HG02840 (cell line): Measurements from ENCODE around the gene SIM1.
A peak's percentile ranks its signal among the peaks of the same experiment; 100 is the strongest.

ENCODE experiments used
- ATAC-seq: cut with Tn5 transposase; IDR thresholded peaks from one replicate; pipeline ENCODE4 v1.9.1; 2021; ENCODE audit warnings: mild to moderate bottlenecking, moderate library complexity, moderate number of reproducible peaks; ENCODE audit not compliant: unreplicated experiment, low FRiP score

Gene SIM1, protein sequence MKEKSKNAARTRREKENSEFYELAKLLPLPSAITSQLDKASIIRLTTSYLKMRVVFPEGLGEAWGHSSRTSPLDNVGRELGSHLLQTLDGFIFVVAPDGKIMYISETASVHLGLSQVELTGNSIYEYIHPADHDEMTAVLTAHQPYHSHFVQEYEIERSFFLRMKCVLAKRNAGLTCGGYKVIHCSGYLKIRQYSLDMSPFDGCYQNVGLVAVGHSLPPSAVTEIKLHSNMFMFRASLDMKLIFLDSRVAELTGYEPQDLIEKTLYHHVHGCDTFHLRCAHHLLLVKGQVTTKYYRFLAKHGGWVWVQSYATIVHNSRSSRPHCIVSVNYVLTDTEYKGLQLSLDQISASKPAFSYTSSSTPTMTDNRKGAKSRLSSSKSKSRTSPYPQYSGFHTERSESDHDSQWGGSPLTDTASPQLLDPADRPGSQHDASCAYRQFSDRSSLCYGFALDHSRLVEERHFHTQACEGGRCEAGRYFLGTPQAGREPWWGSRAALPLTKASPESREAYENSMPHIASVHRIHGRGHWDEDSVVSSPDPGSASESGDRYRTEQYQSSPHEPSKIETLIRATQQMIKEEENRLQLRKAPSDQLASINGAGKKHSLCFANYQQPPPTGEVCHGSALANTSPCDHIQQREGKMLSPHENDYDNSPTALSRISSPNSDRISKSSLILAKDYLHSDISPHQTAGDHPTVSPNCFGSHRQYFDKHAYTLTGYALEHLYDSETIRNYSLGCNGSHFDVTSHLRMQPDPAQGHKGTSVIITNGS

DNA sequence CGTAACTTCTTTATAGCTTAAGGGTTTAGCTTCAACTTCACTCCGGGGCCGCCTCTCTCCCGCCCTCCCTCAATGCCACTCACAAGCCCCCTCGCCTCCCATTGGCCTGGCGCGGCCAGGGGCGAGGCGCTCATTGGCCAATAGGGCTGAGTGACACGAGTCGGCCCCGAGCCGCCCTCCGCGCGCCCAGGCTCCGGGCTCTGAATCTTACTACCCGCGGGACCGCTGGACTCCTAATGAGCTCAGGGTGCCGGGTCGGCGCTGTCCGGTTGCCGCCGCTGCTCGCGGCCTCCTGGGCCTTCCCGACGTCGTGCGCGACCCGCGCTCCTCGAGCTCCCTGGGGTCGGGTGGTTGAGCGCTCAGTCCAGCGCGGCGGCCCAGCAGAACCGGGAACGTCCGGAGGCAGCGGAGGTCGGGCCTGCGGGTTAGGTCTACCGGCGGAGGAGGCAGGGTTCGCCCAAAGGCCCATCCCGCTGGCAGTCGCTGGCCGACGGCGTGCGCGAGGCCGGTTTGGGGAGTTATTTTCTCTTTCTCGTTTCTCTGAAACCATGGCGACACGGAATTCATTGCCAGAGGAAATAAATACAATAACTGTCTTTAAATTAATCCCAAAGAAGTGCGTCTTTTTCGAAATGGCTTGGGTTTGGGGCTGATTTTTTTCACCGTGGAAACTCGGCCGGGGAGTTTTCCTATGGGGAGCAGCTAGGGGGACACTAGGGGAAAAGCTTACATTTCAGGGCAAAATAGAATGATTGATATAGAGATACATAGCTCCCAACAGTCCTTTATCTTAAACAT is at the start of gene SIM1:
Gene SIM1, minus strand, starts transcription at position 19 of the 798 bp plus-strand sequence. CDS start 1,453 bp downstream, outside the sequence.
- no peak for ATAC-seq

GRCh38 chr6:100512203-100512862 is 47.6 kb upstream of the SIM1 start:
- no peak for ATAC-seq

GRCh38 chr6:100509101-100509500 is 44.4 kb upstream of the SIM1 start:
- no peak for ATAC-seq

GRCh38 chr6:100506651-100507050 is 41.9 kb upstream of the SIM1 start:
- ATAC-seq = no peak

DNA sequence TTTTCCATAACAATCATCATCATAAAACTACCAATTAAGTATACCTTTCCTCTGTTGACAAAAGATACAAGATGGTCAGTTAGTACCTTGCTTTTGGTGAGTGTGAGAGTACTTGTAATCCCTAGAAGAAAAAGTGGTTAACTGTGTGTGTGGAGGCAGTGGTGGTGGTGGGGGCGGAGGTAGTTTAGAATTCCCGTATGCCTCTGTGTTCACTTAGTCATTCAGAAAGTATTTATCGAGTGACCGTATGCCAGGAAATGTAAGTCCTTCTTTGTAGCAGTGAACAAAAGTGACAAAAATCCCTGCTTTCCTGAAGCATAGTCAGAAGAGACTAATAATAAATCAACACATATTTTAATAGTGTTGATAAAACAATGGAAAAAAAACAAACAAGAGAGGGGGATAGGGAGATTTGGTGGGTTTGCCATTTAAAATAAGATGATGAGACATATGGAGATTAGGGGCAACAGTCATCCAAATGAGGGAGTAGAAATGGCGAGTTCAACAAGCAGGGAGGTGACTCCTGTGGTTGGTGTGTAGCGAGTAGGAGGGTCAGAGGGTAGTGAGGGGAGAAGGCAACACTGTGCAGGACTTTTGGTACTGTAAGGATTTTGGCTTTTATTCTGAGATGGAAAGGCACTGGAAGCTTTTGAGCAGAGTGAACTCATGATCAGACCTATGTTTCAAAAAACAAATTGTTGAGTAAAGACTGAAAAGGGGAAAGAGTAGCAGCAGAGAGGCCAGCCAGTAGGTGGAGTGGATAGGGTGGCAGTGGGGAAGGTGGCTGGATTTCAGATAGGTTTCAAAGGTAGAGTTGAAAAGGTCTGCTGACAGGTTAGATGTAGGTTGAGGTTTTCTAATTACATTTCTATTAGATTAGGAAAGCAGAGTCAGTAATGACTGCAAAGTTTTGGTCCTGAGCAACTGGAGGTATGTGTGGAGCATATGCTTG is 40.3 kb upstream of the SIM1 start:
- no peak for ATAC-seq

GRCh38 chr6:100503043-100503705 is 38.5 kb upstream of the SIM1 start:
- ATAC-seq = no peak

- no peak for ATAC-seq
Measured at GRCh38 chr6:100493206-100493888, 28.6 kb upstream of the SIM1 start.

DNA sequence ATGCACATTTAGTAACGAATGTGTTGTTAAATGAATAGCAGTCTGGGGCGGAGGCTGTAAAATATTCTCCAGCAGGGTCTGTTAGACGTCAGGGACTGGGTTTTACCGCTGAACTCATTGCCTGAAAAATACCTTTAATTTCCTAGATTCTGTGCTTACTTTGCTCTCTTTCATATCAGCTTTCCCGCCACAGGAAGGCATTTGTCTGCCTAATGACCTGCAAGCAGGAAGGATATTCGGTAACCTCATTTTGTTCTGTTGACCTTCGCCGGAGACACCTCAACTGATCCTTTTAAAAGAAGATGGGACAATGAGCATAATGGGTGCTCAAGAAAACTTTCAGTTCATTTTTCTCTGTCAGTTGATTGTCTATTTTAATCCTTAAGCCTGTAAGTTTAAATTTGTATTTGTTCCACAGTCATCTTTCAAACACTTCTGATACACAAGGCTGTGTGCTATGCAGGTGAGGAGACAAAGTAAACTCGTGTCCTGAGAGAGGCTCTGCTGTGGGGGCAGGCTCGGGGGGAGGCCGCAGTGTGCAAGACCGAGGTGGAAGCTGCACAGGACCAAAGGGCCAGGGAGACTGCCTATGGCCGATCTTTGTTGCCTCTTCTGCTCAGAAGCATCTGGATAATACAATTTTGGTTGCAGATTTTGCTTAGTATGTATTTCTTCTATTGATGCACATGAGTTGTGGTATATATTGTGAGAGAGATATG is 27.4 kb upstream of the SIM1 start:
- no peak for ATAC-seq

GRCh38 chr6:100490065-100490464 is 25.3 kb upstream of the SIM1 start:
- no peak for ATAC-seq

DNA sequence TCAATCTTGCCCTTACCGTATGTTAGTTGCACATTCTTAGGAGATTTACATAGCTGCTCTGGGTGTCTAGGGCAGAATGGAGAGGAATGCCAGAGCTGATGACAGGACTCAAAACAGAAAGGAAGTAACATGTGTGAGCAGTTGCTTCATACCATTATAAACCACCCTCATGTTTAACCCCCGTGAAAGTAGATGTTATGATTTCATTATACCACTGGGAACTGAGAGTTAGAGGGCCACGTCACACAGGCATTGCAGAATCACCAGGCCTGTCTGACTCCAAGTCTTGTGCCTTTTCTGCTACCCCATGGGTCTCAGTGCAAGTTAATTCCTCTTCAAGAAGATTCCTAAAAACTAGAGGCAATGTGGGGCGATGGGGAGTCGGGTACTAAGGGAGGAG is 23.5 kb upstream of the SIM1 start:
- ATAC-seq = no peak

- no peak for ATAC-seq
Measured at GRCh38 chr6:100487638-100488037, 22.9 kb upstream of the SIM1 start.

- no peak for ATAC-seq
Measured at GRCh38 chr6:100485268-100485667, 20.5 kb upstream of the SIM1 start.

- ATAC-seq = no peak
Measured at GRCh38 chr6:100484474-100484873, 19.8 kb upstream of the SIM1 start.

- ATAC-seq = no peak
Measured at GRCh38 chr6:100482698-100483097, 18.0 kb upstream of the SIM1 start.

DNA sequence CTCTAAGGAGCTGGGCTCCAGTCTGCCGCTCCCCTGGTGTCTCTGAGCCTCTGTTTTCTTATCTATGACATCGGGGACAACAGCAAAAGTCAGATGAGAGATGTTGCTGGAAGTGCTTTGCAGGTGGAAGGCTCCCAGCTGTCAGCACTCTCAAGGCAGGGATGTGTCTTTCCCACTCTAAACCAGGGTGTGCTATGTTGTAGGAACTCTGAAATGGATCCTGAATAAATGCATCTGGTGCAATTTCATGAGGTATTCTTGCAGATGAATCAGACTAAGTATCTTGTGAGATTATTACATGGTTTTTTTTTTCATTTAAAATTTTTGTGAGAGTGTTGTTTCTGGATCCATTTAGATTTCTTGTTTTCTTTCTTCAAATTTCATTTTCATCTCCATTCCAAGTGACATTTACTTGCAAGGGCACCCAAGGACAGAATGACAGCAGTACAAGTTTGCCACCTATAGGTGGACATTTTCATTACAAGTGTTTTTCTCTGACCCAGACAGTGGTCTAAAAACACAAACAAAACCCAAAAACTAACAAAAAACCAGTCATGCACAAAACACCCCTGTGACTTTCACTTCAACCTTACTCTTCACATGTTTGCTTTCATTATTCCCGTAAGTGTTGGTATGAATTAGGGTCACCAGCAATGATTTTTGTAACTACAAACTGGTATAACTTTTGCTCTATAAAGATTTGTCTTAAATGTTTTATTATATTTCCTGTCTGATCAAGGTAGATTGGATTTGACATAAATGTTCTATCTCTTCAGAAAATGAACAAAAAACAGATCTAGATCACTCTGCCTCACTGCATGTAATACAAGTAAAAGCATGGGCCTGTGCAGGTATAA is 14.7 kb upstream of the SIM1 start:
- no peak for ATAC-seq

- peak; percentile 61 for ATAC-seq
Measured at GRCh38 chr6:100475554-100476320, 11.0 kb upstream of the SIM1 start.
